Lung (tissue), 12 donors: ENCODE data around the gene VASP. TPM values are rescaled to one million over a fixed set of nuclear protein-coding genes. Genes with fewer than 3 reads are reported as not detected.

ENCODE experiments used
- ATAC-seq: fragments of 200-7000 bp; cut with Tn5 transposase; one replicate; pipeline ENCODE4 v1.9.1; 2020; ENCODE audit warnings: moderate number of reproducible peaks; ENCODE audit not compliant: insufficient read depth, low FRiP score
- DNase-seq, 3 donors: peaks; one replicate each; pipeline ENCODE4 v3.0.0-alpha.2; 2013 to 2017
- H3K27ac ChIP-seq, 2 donors: one replicate each; pipeline ENCODE4 v1.5.1; 2013; ENCODE audit warnings: mild to moderate bottlenecking in 2 of 2, moderate library complexity in 2 of 2, control low read depth in 1 of 2, inconsistent platforms in 1 of 2, low read depth in 1 of 2, low read length in 1 of 2
- H3K27me3 ChIP-seq, 3 donors: one replicate each; pipeline ENCODE4 v1.5.1; 2013; ENCODE audit warnings: low read length in 2 of 3; ENCODE audit not compliant: control insufficient read depth in 3 of 3, insufficient read depth in 3 of 3
- H3K36me3 ChIP-seq, 4 donors: one replicate each; pipeline ENCODE4 v1.5.1; 2013; ENCODE audit warnings: low read length in 4 of 4, mild to moderate bottlenecking in 1 of 4, moderate library complexity in 1 of 4; ENCODE audit not compliant: control insufficient read depth in 4 of 4, insufficient read depth in 4 of 4
- H3K4me1 ChIP-seq, 5 donors: one replicate each; pipeline ENCODE4 v1.5.1; 2013; ENCODE audit warnings: low read length in 5 of 5, mild to moderate bottlenecking in 2 of 5, moderate library complexity in 1 of 5; ENCODE audit not compliant: control insufficient read depth in 5 of 5, insufficient read depth in 5 of 5
- H3K4me3 ChIP-seq: one replicate; pipeline ENCODE4 v1.5.1; 2013; ENCODE audit warnings: mild to moderate bottlenecking, control low read depth, moderate library complexity
- H3K9ac ChIP-seq, 2 donors: one replicate each; pipeline ENCODE4 v1.5.1; 2013; ENCODE audit warnings: low read length in 2 of 2, control low read depth in 1 of 2; ENCODE audit not compliant: insufficient read depth in 1 of 2
- H3K9me3 ChIP-seq, 4 donors: one replicate each; pipeline ENCODE4 v1.5.1; 2013; ENCODE audit warnings: low read length in 3 of 4, mild to moderate bottlenecking in 1 of 4, moderate library complexity in 1 of 4; ENCODE audit not compliant: control insufficient read depth in 4 of 4, insufficient read depth in 3 of 4
- CTCF ChIP-seq: IDR thresholded peaks from 2 replicates; pipeline ENCODE4 v1.5.1; 2012; ENCODE audit warnings: mild to moderate bottlenecking; ENCODE audit errors: control extremely low read depth, extremely low read depth
- WGBS, 2 donors: extraction: QIAGEN DNeasy Blood & Tissue Kit; methylation state at CpG; one replicate each; pipeline ENCODE4 v1.1.7; 2013; 5-methylcytosine and 5-hydroxymethylcytosine counted together
- polyA plus RNA-seq, 2 donors: library from polyadenylated mRNA; stranded (reverse); fragments of 200-250 nt; gene quantifications; one replicate each; pipeline ENCODE4 v1.2.1, GENCODE V29; 2013
- total RNA-seq, 2 donors: library from RNA; depleted of rRNA in 1 of 2; stranded (reverse); fragments of >200 nt in 1 of 2; gene quantifications; one replicate each; pipeline ENCODE4 v1.2.1, GENCODE V29; 2014 to 2021
- donor health status: control.
- donor health status: control.
- donor health status: Bipolar disorder and iron deficiency.
- donor health status: healthy.
- donor health status: DM: yes; HTN: yes; CAD: no.

The VASP gene
- total and polyA plus RNA-seq, 4 donors, result 49.1 to 237 (median 170) TPM

- TF ChIP-seq CTCF, result no peak
- DNase-seq (no peak), ATAC-seq (no peak)
- Histone ChIP-seq H3K27me3 (peaks cover 0 to 17% (median 13%) of the 10 kb centered on the region in 3 donors), H3K27ac (peak overlapping the region in 1 of 2 donors; percentile 94), H3K36me3 (peaks cover 0 to 2% (median 0%) of the 10 kb centered on the region in 4 donors), H3K9ac (peak overlapping the region; percentile 61 to 86), H3K9me3 (no peaks in the 10 kb centered on the region), H3K4me3 (no peak overlapping the region), H3K4me1 (peaks cover 0 to 28% (median 3%) of the 10 kb centered on the region in 5 donors)
- 2% methylated on average over 11 of the region's 11 CpGs for WGBS, 2 donors
Observed at GRCh38 chr19:45467115-45467455, 40.2 kb upstream of the VASP start.

DNA sequence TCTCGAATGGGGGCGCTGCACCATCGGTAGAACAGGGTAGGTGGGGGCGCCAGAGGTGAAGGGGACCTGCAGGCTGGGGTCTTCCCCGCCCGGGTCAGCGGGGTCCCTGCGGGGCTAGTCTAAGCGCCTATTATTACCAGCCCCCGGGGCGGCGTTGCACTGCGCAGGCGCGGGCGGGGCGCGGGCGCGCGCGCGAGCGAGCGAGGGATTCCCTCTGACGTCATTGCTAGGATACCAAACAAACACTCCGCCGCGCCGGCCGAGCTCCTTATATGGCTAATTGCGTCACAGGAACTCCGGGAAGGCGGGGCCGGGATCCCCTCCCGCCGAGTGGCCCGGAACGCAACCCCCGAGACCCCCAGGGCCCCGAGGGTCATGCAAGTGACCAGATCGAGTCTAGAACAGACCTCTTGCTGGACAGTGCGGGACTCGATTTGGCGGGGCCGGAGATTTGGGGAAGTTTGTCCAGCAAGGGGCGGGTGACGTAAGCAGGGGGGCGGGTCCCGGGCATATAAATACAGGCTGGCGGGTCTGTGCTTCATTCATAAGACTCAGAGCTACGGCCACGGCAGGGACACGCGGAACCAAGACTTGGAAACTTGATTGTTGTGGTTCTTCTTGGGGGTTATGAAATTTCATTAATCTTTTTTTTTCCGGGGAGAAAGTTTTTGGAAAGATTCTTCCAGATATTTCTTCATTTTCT, 39.7 kb upstream of the VASP start, which contains the start of gene FOSB:
TSS of gene FOSB (plus strand) at position 541 of the 703 bp plus-strand sequence. CDS start 591 bp downstream, outside the sequence.
- Histone ChIP-seq H3K9ac (peak within 1 kb of the TSS; percentile 86 to 88), H3K27ac (peak within 1 kb of the TSS; percentile 79 to 94), H3K4me3 (peak within 1 kb of the TSS; percentile 33), H3K4me1 (peaks cover 0 to 33% (median 3%) of the 10 kb centered on the region in 5 donors), H3K27me3 (peaks cover 0 to 22% (median 16%) of the 10 kb centered on the region in 3 donors), H3K36me3 (peaks cover 0 to 2% (median 0%) of the 10 kb centered on the region in 4 donors), H3K9me3 (no peaks in the 10 kb centered on the region)
- DNase-seq (peak; percentile 95 to 97 (median 95)), ATAC-seq (peak; percentile 38)
- WGBS, 2 donors, result 0% methylated on average over 53 to 56 of the region's 56 CpGs
- no peak for TF ChIP-seq CTCF

DNA sequence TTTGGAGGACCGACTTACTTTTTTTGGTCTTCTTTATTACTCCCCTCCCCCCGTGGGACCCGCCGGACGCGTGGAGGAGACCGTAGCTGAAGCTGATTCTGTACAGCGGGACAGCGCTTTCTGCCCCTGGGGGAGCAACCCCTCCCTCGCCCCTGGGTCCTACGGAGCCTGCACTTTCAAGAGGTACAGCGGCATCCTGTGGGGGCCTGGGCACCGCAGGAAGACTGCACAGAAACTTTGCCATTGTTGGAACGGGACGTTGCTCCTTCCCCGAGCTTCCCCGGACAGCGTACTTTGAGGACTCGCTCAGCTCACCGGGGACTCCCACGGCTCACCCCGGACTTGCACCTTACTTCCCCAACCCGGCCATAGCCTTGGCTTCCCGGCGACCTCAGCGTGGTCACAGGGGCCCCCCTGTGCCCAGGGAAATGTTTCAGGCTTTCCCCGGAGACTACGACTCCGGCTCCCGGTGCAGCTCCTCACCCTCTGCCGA, 39.1 kb upstream of the VASP start:
- ATAC-seq, result no peak
- Histone ChIP-seq H3K36me3 (peaks cover 0 to 5% (median 0%) of the 10 kb centered on the region in 4 donors), H3K27me3 (peaks cover 0 to 28% (median 20%) of the 10 kb centered on the region in 3 donors), H3K27ac (peak overlapping the region; percentile 79 to 88), H3K9me3 (no peaks in the 10 kb centered on the region), H3K4me3 (peak overlapping the region; percentile 6), H3K4me1 (peaks cover 0 to 37% (median 3%) of the 10 kb centered on the region in 5 donors), H3K9ac (peak overlapping the region; percentile 74 to 88)
- no peak for TF ChIP-seq CTCF
- WGBS, 2 donors, result 0 to 1% methylated on average over 31 of the region's 31 CpGs
- DNase-seq, result no peak
